Left lung (tissue), 10 donors: ENCODE data around the gene CNGA3. TPM values are rescaled to one million over a fixed set of nuclear protein-coding genes. Genes with fewer than 3 reads are reported as not detected.

Experiments used
- ATAC-seq: fragments of 200-7000 bp; cut with Tn5 transposase; one replicate; pipeline ENCODE4 v1.9.1; 2020; ENCODE audit warnings: moderate library complexity
- DNase-seq, 4 donors: peaks; one replicate each; pipeline ENCODE4 v3.0.0-alpha.2; 2013 to 2020
- H3K27ac ChIP-seq, 2 donors: fragments of 200-600 bp; sonication (generic) in 1 of 2; one replicate each; pipeline versions ENCODE4 v1.5.0 to v1.8.0; 2020 to 2021
- H3K27me3 ChIP-seq, 2 donors: fragments of 200-600 bp; sonication (generic) in 1 of 2; one replicate each; pipeline versions ENCODE4 v1.5.0 to v1.8.0; 2020 to 2021
- H3K36me3 ChIP-seq, 2 donors: fragments of 200-600 bp; sonication (generic) in 1 of 2; one replicate each; pipeline versions ENCODE4 v1.5.0 to v1.8.0; 2020 to 2021
- H3K4me1 ChIP-seq, 2 donors: fragments of 200-600 bp; one replicate each; pipeline ENCODE4 v1.8.0; 2021
- H3K4me3 ChIP-seq, 2 donors: fragments of 200-600 bp; sonication (generic) in 1 of 2; one replicate each; pipeline versions ENCODE4 v1.5.0 to v1.8.0; 2020 to 2021; ENCODE audit warnings: mild to moderate bottlenecking in 1 of 2
- H3K9me3 ChIP-seq, 2 donors: fragments of 200-600 bp; sonication (generic) in 1 of 2; one replicate each; pipeline versions ENCODE4 v1.5.0 to v1.8.0; 2020 to 2021
- CTCF ChIP-seq, 2 donors: fragments of 200-600 bp; sonication (generic) in 1 of 2; IDR thresholded peaks; one replicate each; pipeline versions ENCODE4 v1.5.0 to v1.8.0; 2021; ENCODE audit warnings: antibody characterized with exemption in 2 of 2
- intact Hi-C, 2 donors: fragments of 100-400 bp; cut with DNase I; formaldehyde crosslinking; loops; one replicate each; pipeline versions ENCODE4 v1.11.2 to v1.14.2; 2022
- polyA plus RNA-seq, 6 donors: library from polyadenylated mRNA; unstranded; fragments of 120-200 nt; gene quantifications; one replicate each; pipeline ENCODE4 v1.2.1, GENCODE V29; 2013; ENCODE audit not compliant: insufficient read length in 6 of 6
- total RNA-seq, 2 donors: library from RNA; stranded (reverse); fragmentation: NEBNext Ultra II Directional; extraction: Animal tissue kit (Norgen Biotek cat#: 25700); gene quantifications; one replicate each; pipeline ENCODE4 v1.2.1, GENCODE V29; 2021
- donor health status: DM: no; HTN: yes; CAD: no.
- donor health status: DM: no; HTN: no; CAD: no.

The CNGA3 gene
- total and polyA plus RNA-seq, 8 donors = 0.04 to 0.10 (median 0.06) TPM; not detected in 3

- H3K36me3 ChIP-seq = no peaks in the 10 kb centered on the region
- no peaks in the 10 kb centered on the region for H3K27me3 ChIP-seq
- H3K27ac ChIP-seq = no peak overlapping the region
- intact Hi-C loops = no loop called here
- TF ChIP-seq CTCF (IDR thresholded peaks at IDR 0.05) = no peak
- ATAC-seq (no peak), DNase-seq (no peak)
- H3K9me3 ChIP-seq = peaks cover 0 to 4% of the 10 kb centered on the region in 2 donors
- H3K4me3 ChIP-seq = no peak overlapping the region
- peaks cover 0 to 20% of the 10 kb centered on the region in 2 donors for H3K4me1 ChIP-seq
Measured at GRCh38 chr2:98441706-98442450, 95.6 kb downstream of the CNGA3 start.

GRCh38 chr2:98442488-98442887 lies 96.2 kb downstream of the CNGA3 start:
- peaks cover 0 to 26% of the 10 kb centered on the region in 2 donors for H3K4me1 ChIP-seq
- no peaks in the 10 kb centered on the region for H3K27me3 ChIP-seq
- DNase-seq (no peak), ATAC-seq (no peak)
- intact Hi-C loops = no loop called here
- H3K9me3 ChIP-seq = peaks cover 0 to 4% of the 10 kb centered on the region in 2 donors
- no peak overlapping the region for H3K27ac ChIP-seq
- H3K36me3 ChIP-seq = no peaks in the 10 kb centered on the region
- no peak for TF ChIP-seq CTCF (IDR thresholded peaks at IDR 0.05)
- H3K4me3 ChIP-seq = no peak overlapping the region

- peak within 1 kb of the TSS; percentile 73 to 78 for H3K4me3 ChIP-seq
- peak within 1 kb of the TSS; percentile 59 to 83 for H3K27ac ChIP-seq
- peaks cover 0 to 26% of the 10 kb centered on the region in 2 donors for H3K4me1 ChIP-seq
- H3K9me3 ChIP-seq = no peaks in the 10 kb centered on the region
- TF ChIP-seq CTCF (IDR thresholded peaks at IDR 0.05) = no peak
- peak; percentile 95 for ATAC-seq
- H3K27me3 ChIP-seq = no peaks in the 10 kb centered on the region
- peak; percentile 79 to 95 (median 84) for DNase-seq
- intact Hi-C loops = no loop called here
- H3K36me3 ChIP-seq = no peaks in the 10 kb centered on the region
Measured at GRCh38 chr2:98444436-98445176, 98.3 kb downstream of the CNGA3 start, which contains the start of gene INPP4A. Gene INPP4A (plus strand): TSS chr2:98444858. CDS start chr2:98520049, 75,191 bp downstream.

- intact Hi-C loops = no loop called here
Measured at GRCh38 chr2:98445177-98445682, 99.0 kb downstream of the CNGA3 start.

More at GRCh38 chr2:98445177-98445682, 99.0 kb downstream of the CNGA3 start:
- Histone ChIP-seq H3K9me3 (no peaks in the 10 kb centered on the region), H3K27ac (peak overlapping the region; percentile 59 to 83), H3K4me1 (peaks cover 0 to 26% of the 10 kb centered on the region in 2 donors), H3K27me3 (no peaks in the 10 kb centered on the region), H3K4me3 (peak overlapping the region; percentile 73 to 78), H3K36me3 (no peaks in the 10 kb centered on the region)
- peak; percentile 57 for ATAC-seq
- no peak for TF ChIP-seq CTCF (IDR thresholded peaks at IDR 0.05)
- peak in 3 of 4 donors; percentile 39 to 87 (median 39) for DNase-seq
